GM18517 (cell line): ENCODE measurements around the gene POLR2J.
A peak's percentile ranks its signal among the peaks of the same experiment; 100 is the strongest.
"Not testable (repeated sequence)": the region's sequence is repeated elsewhere in the genome, so short reads cannot be mapped to it uniquely, and the experiment has no call there.

Experiments used
- ATAC-seq: cut with Tn5 transposase; IDR thresholded peaks from one replicate; pipeline ENCODE4 v1.9.1; 2021; ENCODE audit warnings: mild to moderate bottlenecking, moderate library complexity; ENCODE audit not compliant: unreplicated experiment

POLR2J gene

DNA sequence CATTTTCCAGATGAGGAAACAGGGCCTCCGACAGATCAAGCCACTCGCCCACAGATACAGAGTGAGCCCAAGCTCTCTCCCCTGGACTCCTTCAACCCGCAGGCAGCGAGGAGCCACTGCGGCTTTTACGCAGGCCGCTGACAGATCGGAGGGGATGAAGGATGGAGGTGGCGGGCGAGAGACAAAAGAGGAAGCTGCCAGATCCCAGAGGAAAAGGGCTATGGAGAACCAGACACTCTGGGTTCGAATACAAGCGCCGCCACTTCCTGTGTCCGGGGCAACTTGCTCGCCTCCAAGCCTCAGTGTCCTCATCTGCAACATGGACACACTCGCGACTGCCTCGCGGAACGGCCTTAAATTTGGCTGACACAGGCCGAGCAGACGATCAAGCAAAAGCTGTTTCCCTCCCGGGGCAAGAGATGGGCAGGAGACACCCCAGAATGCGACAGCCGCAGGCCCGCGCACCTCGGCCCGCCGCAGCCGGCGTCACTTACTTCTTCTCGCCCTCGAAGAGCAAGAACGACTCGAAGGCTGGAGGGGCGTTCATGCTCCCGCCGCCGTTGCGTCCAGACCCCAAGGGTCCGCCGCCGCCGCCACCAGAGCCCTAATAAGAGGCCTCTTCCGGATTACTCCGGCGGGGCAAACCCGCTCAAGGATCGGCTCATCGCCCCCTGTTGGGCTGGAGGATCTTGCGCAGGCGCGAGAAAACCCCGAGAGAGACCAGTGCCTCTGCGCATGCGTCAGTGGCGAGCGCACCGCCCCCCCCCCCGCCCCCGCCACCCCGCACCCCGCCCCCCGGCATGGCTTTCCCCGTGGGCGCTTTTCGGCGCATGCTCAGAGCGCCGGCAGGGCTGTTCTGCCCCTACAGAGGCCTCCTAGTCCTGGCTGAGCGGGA lies at the start of gene POLR2J:
Gene POLR2J (minus strand): TSS at position 609 of the 895 bp plus-strand sequence. CDS start 62 bp downstream, at position 547.
- ATAC-seq: peak; percentile 63

DNA sequence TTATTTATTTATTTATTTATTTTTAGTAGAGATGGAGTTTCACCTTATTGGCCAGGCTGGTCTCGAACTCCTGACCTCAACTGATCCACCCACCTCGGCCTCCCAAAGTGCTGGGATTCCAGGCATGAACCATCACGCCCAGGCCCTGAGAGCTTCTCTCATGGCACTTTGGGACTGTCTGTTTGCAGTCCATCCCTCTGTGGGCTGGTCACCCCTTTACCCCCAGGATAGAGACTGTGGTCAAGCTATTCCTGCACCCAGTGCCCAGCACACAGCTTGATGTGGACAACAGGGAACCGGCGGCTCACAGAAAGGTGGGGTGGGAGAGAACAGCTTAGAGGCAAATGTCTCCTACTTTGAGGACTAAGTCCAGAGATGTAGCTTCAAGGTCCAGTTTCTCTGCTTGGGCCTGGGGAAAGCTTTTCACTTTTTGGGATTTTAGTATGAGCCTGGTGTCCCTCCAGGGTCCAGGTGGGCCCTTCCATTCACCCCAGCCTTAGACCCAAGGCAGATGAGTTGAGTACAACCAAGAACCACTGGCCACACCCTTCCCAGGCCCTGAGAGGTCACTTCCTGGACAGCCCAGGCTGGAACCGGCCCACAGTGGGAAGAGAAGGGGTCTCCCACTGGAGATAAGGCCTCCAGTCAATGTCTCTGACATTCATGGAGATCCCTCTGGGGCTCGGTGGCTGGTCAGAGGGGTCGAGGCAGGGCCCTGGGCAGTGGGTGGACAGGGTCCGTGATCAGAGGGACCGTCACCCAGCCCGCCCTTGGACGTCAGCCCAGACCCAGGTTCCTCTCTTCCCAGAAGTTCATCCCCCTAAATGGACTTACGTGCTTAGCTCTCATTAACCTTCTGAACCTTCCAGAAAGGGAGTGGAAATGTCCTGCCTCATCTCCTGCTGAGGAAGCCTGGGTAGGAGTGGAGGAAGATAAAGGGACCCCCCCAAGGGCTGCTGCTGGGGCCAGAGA lies 49.4 kb upstream of the POLR2J start:
- ATAC-seq: not testable (repeated sequence)

DNA sequence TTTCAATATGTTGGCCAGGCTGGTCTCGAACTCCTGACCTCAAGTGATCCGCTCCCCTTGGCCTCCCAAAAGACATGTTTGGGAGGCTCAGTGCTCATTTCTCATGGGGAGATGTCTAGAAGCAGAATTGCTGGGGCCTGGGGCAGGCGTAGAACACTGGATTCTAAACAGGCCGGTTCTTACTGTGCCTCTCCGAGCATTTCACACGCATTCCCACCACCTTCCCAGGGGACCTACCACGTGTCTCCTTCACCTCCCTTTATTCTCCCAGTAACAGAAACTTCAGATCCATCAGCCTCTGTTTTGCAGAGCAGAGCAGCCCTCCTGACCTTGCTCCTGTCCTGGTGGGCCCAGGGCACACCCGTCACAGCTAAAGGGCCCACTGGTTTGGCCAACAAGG lies 48.5 kb upstream of the POLR2J start:
- not testable (repeated sequence) for ATAC-seq

DNA sequence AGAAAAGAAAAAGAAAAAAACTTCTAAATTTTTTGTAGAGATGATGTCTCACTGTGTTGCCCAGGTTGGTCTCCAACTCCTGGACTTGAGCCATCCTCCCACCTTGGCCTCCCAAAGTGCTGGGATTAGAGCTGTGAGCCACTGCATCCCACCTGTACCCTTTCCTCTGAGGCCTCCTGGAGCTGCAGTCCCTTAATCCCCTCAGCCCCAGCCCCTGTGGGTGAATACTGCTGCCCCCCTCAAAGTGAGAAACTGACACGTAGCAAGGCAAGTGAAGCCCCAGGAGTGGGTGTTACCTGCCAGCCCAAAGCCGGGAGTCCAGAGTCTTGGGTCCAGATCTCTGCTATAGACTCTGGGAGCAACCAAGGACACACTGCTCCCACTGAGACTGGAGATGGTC lies 46.1 kb upstream of the POLR2J start:
- ATAC-seq: not testable (repeated sequence)

DNA sequence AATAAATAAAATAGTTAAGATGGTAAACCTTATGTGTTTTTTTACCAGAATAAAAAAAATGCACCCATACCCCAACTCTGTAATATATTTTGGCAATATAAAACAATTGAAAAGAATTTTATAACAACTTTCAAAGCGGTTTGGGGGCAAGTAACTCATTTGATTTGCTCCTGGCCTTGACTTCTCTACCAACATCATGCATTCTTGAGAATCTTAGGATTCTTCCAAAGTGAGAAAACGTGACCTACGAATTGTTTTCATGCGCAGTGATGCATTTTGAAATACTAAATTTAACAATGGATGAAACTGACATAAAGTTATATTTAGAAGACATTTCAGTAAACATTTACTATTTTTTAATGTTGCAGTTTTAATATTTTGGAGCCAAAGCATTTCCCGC lies 42.1 kb upstream of the POLR2J start:
- not testable (repeated sequence) for ATAC-seq

DNA sequence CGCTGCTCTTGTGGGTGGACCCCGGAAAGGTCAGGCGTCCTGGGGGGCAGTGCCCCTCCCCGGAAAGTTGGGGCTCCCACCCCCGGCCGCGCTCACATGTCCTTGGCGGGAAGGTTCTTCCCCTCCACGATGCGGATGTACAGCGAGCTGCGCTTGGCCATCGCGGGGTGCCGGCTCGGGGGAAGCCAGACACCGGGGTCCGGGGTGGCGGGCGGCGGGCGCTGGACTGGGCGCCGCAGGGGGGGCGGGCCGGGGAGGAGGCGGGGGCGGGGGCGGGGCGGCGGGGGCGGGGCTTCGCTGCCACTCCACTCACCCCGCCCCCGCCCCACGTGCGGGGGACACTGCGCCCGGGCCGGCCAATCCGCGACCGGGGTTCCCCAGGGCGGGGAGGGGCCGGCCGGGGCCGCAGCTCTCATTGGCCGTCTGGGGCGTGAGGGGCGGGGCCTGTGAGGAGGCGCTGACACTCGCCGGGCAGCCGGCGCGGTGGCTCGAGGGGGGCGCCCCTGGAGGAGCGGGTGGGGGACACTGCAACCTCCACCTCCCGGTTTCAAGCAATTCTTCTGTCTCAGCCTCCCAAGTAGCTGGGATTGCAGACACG lies 38.9 kb upstream of the POLR2J start, which contains the start of gene RASA4B:
Gene RASA4B (minus strand): TSS at position 228 of the 598 bp plus-strand sequence. CDS start 67 bp downstream, at position 161.
- ATAC-seq: peak; percentile 45

DNA sequence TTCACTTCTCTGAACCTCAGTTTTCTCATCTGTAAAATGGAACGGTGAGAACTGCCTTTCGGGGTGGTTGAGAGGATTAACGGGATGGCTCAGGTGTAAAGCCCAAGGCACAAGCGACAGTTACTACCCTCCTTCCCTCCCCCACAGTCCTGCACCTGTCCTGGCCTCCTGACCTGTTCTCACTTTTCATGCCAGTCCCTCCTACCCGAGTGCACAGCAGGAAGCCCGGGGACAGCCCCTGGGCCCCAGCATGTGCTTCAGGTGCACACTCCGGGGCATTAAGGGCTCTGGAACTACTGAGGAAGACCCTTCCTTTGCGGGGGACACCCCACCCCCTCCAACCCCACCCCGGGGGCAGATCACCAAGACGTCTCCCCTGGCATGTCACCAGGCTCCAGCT lies 38.2 kb upstream of the POLR2J start:
- ATAC-seq: not testable (repeated sequence)

DNA sequence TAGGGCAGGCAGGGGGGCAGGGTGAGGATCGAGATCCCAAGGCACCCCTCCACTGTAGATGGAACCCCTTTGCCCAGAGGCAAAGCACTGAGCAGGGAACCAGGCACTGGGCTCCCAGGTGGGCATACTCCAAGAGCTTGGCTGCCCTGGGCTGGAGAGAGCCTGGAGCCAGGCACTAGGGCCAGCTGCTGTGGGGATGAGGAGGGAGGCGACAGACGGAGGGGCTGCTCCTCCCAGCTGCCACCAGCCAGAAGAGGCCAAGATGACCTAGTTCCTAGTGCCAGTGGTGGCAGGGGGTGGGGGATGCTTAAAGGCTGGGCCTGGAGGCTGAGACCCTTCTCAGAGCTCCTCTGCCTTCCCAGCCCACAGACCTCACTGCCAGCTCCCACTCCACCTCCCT lies 37.2 kb upstream of the POLR2J start:
- not testable (repeated sequence) for ATAC-seq

DNA sequence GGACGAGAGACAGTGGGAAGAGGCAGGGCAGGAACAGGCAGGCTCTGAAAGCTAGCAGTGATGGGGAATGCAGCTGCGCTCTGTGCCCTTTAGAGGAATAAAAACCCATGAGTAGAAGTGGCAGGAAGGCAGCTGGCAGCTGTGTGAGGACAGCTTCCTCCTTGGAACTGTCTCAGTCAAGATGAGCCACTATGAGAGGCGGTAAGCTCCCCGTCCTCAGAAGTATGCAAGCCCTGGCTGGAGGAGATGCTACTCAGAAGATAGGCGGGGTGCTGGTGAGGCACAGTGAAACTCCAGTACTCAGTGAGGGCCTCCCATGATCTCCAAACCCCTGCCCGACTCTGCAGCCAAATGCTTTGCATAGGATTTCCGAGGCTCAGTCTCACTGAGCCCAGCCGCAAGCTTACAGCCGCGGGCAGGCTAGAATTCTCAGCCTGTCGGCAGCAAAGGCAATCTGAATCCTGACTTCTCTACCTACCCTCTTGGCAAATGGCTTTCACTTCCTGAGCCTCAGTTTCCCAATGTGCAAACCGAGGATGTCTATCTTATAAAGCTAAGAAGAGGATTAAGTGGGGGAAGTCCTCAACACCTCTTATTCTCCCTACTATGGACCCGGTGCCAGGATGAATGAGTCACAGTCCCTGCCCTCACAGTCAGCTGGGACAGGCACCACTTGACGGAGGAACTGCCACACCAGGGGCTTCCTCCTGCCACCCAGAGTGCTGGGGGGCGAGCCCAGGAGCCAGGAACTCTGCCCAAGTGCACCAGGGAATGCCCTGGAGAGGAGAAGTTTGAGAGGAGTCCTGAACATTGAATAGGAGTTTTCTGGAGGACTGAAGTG lies 36.4 kb upstream of the POLR2J start:
- peak; percentile 70 for ATAC-seq

DNA sequence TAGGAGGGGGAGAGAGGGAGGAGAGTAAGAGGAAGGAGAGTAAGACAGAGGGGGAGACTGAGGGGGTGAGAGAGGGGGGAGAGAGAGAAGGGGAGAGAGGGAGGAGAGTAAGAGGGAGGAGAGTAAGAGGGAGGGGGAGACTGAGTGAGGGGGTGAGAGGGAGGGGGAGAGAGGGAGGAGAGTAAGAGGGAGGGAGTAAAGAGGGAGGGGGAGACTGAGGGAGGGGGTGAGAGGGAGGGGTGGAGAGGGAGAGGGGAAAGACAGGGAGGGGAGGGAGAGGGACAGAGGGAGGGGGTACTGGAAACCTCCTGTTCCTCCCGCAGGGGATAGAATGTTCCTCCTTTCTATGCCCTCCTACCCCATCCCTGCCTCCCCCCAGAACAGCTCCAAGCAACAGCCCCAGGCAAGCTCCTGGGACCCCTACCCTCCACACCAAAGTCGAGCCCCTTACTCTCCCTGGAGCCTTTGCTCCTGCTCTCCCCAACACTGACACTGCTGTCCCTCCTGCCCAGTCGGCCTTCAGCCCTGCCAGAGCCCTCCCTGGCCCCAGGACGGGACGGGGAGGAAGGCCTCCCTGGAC lies 34.0 kb upstream of the POLR2J start:
- not testable (repeated sequence) for ATAC-seq

DNA sequence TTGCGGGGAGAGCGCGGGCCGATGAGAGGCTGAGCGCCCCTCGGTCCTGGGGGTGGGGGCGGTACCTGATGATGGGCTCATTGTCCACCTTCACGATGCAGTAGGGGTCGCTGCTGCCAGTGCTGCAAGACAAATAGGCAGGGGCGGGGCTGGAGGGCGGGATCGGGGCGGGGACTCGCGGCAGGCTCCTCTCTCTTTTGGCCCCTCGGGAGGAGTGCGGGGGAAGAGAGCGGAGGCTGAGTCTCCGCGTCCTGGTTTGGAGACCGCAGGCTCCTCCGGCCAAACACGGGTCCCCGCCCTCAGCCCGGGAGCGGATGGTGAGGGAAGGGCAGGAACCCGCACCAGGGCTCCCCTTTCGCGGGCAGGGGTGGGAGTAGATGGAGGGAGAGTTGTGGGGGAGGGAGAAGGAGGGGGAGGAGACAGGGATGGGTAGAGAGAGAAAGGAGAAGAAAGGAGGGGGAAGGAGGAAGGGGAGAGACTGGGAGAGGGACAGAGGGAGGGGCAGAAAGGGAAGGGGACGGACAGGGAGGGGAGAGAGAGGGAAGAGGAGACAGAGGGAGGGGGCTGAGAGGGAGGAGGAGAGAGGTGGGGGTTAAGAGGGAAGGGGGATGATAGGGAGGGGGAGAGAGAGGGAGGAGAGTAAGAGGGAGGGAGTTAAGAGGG lies 33.3 kb upstream of the POLR2J start:
- peak; percentile 36 for ATAC-seq

DNA sequence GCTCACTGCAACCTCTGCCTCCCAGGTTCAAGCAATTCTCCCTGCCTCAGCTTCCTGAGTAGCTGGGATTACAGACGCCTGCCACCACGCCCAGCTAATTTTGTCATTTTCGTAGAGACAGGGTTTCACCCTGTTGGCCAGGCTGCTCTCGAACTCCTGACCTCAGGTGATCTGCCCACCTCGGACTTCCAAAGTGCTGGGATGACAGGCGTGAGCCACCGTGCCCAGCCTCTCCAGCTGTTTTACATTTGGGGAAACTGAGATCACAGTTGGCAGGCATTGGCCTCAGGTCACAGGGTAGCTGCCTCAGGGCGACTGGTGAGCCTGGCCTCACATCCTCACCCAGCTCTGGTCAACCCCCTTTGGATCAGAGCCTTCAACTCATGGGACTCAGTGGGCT lies 31.9 kb upstream of the POLR2J start:
- not testable (repeated sequence) for ATAC-seq

DNA sequence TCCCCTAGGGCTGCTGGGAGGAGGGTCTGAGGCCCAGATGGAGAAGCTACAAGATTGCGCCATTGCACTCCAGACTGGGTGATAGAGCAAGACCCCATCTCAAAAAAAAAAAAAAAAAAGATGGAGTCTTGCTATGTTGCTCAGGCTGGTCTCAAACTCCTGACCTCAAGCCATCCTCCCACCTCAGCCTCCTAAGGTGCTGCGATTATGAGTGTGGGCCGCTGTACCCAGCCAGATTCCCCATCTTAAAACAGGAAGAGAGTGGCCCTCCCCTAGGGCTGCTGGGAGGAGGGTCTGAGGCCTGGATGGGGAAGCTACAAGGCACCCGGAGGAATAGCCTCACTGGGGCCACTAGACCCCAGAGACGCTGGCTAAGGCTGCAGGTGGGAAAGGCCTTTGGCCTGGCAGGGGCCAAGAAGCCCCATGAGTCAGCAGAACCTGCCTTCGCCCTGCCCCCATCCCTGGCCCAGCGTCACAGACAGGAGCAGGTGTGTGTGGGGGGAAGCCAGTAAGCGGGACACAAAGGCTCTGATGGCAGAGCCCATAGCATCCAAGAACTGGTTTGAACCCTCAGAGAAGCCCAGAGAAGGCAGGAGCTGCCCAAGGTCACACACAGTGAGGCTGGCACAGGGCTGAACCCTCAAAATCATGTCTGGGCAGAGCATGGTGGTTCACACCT lies 28.8 kb upstream of the POLR2J start:
- not testable (repeated sequence) for ATAC-seq

DNA sequence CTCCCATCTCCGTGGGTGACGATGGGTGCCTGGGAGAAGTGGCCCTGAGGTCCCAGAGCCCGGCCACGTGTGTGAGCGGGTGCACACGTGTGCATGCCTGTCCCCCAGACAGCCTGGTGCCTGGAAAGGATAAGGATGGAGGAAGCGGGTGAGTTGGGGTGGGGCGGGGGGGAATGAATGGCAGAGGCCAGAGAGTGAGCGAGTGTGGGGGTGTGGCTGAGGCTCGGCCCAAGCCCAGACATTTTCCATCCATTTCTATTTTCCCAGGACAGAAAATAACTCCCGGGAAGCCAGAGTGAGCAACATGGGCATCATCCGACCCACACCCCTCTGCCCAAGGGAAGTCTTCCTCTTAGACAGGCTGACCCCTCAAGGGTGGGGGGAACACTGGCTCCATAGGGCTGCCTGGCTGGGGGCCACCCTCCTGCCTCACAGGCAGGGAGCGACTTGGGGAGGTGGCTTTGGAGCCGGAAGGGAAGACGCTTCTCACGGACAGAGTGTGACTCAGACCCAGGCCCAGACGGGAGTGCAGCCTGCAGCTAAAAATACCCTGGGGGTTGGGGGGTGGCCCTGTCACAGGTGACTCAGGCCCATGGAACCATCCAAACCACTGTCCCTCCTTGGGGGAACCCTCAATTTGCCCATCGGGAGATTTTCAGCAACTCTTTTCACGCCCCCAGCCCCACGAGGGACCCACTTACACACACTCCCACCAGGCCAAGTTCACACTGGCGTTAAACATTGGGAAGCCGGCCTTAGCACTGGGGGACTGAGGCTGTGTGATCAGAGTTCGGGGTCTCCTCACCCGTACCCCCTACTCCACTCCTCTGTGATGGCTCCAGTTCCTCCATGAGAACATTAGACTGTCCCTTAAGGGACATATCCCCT lies 26.8 kb upstream of the POLR2J start:
- ATAC-seq: not testable (repeated sequence)

DNA sequence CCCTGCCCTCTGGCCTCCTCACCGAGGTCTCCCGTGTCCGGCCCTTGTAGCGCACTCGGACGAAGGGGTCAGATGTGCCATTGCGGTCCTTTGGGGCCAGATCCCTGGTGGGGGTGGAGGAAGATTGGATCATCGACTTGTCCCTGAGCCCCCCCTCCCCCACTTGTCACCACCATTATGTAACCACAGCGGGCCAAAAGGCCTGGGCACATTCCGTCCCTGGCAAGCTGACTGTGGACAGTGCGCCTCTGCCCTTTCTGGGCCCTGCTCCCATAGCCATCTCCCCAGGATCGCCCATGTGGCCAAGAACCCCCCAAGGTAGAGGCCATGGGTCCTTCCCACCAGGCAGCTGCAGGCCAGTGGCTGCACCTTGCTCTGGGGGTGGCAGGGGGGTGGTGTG lies 24.4 kb upstream of the POLR2J start:
- not testable (repeated sequence) for ATAC-seq

DNA sequence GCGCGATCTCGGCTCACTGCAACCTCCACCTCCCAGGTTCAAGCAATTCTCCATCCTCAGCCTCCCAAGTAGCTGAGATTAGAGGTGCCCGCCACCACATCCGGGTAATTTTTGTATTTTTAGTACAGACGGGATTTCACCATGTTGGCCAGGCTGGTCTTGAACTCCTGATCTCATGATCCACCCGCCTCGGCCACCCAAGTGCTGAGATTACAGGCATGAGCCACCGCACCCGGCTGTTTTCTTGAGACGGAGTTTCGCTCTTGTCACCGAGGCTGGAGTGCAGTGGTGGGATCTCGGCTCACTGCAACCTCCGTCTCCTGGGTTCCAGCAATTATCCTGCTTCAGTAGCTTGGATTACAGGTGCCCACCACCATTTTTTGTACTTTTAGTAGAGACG lies 19.6 kb upstream of the POLR2J start:
- not testable (repeated sequence) for ATAC-seq

DNA sequence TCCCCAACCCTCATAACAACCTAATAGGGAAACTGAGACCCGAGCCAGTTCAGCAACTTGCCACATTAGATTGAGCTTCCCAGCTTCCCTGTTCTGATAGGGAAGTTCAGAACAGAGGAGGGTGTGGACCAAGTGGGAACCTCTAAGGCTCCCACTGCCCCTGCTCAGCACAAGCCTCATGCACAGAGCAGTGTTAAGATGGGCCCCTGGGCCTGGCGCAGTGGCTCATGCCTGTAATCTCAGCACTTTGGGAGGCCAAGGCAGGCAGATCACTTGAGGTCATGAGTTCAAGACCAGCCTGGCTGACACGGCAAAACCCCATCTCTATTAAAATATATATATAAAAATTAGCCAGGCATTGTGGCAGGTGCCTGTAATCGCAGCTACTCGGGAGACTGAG lies 18.6 kb upstream of the POLR2J start:
- not testable (repeated sequence) for ATAC-seq
